HUES48 (cell line): ENCODE data around the gene LOXL3.

Experiments
- H3K27ac ChIP-seq: one replicate; pipeline ENCODE4 v1.7.0; 2013; ENCODE audit warnings: low read depth, low read length, inconsistent platforms
- H3K27me3 ChIP-seq: 2 replicates; pipeline ENCODE4 v1.6.1; 2013; ENCODE audit warnings: mild to moderate bottlenecking, low read length; ENCODE audit not compliant: control insufficient read depth, insufficient read depth
- H3K36me3 ChIP-seq: 2 replicates; pipeline ENCODE4 v1.6.1; 2013; ENCODE audit warnings: low read length; ENCODE audit not compliant: control insufficient read depth, insufficient read depth
- H3K4me1 ChIP-seq: 2 replicates; pipeline ENCODE4 v1.6.1; 2013; ENCODE audit warnings: mild to moderate bottlenecking, low read length; ENCODE audit not compliant: control insufficient read depth, insufficient read depth
- H3K4me3 ChIP-seq: 2 replicates; pipeline ENCODE4 v1.5.1; 2013; ENCODE audit warnings: mild to moderate bottlenecking, low read depth, low read length
- H3K9ac ChIP-seq: 2 replicates; pipeline ENCODE4 v1.6.1; 2013; ENCODE audit warnings: mild to moderate bottlenecking, low read depth, low read length, moderate library complexity
- H3K9me3 ChIP-seq: 2 replicates; pipeline ENCODE4 v1.6.1; 2013; ENCODE audit warnings: low read length; ENCODE audit not compliant: control insufficient read depth, insufficient read depth

LOXL3 gene

DNA sequence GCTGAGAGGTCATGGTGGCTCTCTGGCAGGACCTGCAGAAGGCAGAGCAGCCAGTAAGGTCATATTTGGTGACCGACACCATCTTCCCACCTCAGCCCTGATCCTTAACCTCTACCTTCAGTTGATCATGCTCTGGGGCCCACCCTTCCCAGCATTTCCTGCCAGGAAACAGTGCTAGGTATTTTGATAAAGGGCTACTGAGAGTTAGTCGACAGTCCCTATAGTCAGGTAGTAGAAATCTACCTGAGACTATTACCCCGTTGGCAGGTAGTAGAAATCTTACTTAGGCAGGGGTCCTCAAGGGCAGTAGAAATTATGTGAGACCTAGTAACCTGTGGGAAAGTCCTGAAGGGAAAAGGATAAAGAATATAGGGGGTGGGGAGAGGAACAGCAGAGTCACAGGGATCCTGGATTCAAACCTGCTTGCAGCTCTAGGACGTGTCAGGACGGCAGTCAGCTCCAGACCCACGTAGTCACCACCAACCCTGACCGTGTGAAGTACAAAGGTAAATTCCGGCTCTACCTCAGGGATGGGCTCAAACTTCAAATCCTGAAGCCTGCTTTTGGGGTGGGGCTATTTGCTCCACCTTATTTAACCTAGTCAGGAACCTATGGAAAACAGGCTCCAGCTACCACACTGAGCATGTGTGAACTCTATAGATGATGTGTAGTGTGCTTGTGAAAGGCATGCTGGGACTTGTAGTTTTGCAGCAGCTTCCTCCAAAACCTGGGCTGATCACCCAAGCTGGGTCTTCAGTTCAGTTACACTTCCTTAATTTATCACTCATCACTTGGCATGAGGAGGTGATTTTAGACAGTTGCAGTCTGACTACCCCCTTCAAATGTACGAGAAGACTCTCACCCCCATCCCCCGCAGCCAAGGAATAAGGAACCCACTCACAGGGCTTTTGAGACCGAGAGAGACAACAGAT lies 27.8 kb downstream of the LOXL3 start, which contains the start of gene DQX1:
Gene DQX1, minus strand, starts transcription at position 515 of the 932 bp plus-strand sequence. Its CDS starts 502 bp downstream, at position 13.
- Histone ChIP-seq H3K27ac (no peak within 1 kb of the TSS), H3K36me3 (peaks cover 28% of the 10 kb centered on the region), H3K27me3 (peaks cover 14% of the 10 kb centered on the region), H3K9ac (no peak within 1 kb of the TSS), H3K9me3 (no peaks in the 10 kb centered on the region), H3K4me3 (no peak within 1 kb of the TSS), H3K4me1 (peaks cover 7% of the 10 kb centered on the region)

- Histone ChIP-seq H3K9me3 (no peaks in the 10 kb centered on the region), H3K27me3 (peaks cover 18% of the 10 kb centered on the region), H3K4me1 (peaks cover 4% of the 10 kb centered on the region; the same call in 1 of the 2 replicates), H3K36me3 (peaks cover 28% of the 10 kb centered on the region), H3K27ac (no peak overlapping the region), H3K4me3 (no peak overlapping the region), H3K9ac (no peak overlapping the region)
Measured at GRCh38 chr2:74524955-74525716, 28.6 kb downstream of the LOXL3 start.

GRCh38 chr2:74524005-74524404 lies 29.7 kb downstream of the LOXL3 start:
- peaks cover 4% of the 10 kb centered on the region; the same call in 1 of the 2 replicates for H3K4me1 ChIP-seq
- no peaks in the 10 kb centered on the region for H3K9me3 ChIP-seq
- no peak overlapping the region for H3K27ac ChIP-seq
- no peak overlapping the region for H3K9ac ChIP-seq
- peaks cover 29% of the 10 kb centered on the region for H3K27me3 ChIP-seq
- H3K36me3 ChIP-seq, result peaks cover 28% of the 10 kb centered on the region
- H3K4me3 ChIP-seq, result no peak overlapping the region

DNA sequence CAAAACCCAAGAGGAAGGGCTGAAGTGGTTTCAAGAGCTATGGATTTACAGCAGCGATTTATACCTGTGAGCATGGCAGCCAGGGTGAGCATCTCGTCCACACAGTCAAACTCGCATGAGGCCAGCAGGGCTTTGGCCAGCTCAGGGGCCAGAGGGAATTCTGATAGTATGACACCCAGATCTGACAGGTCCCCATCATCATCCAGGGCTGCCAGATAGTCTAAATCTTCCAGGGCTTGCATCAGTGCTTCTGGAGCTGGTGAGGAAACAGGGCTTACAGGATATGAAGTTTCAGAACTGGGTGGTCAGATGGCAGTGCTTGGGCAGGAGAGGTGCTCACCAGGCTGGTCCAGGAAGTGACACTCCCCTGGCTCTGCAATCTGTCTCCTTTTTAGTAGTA lies 31.2 kb downstream of the LOXL3 start:
- peaks cover 20% of the 10 kb centered on the region for H3K36me3 ChIP-seq
- no peak overlapping the region for H3K9ac ChIP-seq
- no peak overlapping the region for H3K4me3 ChIP-seq
- H3K27ac ChIP-seq, result no peak overlapping the region
- H3K27me3 ChIP-seq, result peaks cover 44% of the 10 kb centered on the region
- H3K4me1 ChIP-seq, result no peaks in the 10 kb centered on the region
- H3K9me3 ChIP-seq, result no peaks in the 10 kb centered on the region

DNA sequence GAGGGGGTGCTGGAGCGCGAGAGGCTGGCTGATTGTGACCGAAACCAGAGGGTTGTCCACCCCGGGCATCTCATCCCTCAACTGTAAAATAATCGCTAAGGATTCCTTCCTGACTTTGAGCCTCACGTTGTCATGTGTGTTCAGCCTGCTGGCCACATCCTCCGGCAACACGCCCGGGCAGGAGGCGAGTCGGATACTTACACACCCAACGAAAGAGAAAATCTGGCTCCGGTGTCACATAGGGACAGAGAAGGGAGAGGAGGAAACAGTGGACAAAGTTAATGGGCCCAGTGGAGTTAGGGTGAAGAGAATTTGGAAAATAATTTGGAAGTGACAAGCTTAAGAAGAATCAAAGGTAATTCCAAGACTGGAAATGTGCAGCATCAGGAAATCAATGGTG lies 37.1 kb downstream of the LOXL3 start:
- no peak overlapping the region for H3K27ac ChIP-seq
- no peak overlapping the region for H3K4me3 ChIP-seq
- no peak overlapping the region for H3K9ac ChIP-seq
- H3K9me3 ChIP-seq, result peaks cover 7% of the 10 kb centered on the region
- H3K4me1 ChIP-seq, result peaks cover 7% of the 10 kb centered on the region
- H3K36me3 ChIP-seq, result no peaks in the 10 kb centered on the region
- peaks cover 88% of the 10 kb centered on the region for H3K27me3 ChIP-seq

DNA sequence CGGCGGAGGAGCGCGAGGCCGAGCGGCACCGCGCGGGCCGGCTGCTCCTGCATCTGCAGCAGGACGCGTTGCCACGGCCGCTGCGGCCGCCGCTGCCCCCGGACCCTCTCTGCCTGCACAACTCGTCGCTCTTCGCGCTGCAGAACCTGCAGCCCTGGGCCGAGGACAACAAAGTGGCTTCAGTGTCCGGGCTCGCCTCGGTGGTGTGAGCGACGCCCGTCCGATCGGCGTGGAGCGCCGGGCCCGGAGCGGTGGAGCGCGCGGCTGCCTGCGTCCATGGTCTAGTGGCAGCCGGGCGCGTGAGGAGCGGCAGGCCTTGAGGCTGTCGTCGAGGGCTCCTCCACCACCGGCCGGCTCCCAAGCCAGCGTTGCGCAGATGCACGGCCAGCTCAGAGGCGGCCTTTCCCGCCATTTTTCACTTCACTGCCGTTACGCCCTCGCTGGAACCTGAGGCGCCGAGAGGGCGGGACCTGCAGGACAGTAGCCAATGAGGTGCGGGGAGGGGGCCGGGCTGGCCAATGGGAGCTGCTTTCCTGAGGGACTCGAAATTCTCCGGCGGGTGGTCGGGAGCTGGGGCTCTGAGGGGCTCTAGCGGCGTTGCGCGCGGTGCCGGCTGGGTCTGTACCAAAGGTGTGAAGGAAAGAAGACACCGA lies 37.6 kb downstream of the LOXL3 start:
- Histone ChIP-seq H3K4me1 (peaks cover 7% of the 10 kb centered on the region), H3K9me3 (peaks cover 7% of the 10 kb centered on the region), H3K36me3 (no peaks in the 10 kb centered on the region), H3K4me3 (peak overlapping the region; percentile 28; the same call in 1 of the 2 replicates), H3K9ac (no peak overlapping the region), H3K27me3 (peaks cover 94% of the 10 kb centered on the region), H3K27ac (no peak overlapping the region)

DNA sequence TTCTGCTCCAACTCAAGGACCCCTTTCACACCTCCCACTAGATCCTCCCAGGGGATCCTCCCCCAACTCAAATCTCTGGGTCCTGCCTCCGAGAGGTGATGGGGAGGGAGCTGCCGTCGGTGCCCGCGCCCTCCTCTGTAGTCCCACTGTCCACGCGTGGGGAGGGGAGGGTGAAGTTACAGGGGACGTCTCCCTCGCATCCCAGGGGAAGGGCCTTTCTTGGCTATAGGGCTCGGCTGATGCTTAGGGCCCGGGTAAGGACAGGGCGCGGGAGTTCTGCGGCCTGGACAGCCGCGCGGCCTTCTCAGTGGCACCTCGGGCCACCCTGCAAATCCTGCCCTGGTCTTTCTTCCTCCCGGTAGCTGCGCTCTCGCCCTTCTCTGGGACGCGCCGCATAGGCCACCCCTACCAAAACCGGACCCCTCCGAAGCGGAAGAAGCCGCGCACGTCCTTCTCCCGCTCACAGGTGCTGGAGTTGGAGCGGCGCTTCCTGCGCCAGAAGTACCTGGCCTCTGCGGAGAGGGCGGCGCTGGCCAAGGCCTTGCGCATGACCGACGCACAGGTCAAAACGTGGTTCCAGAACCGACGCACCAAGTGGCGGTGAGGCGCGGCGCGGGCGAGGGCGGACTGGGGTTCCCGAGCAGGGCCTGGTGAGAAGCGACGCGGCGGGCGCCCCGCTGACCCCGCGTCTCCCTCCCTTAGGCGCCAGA lies 38.3 kb downstream of the LOXL3 start:
- Histone ChIP-seq H3K9ac (no peak overlapping the region), H3K27me3 (peaks cover 100% of the 10 kb centered on the region), H3K27ac (no peak overlapping the region), H3K4me1 (peaks cover 7% of the 10 kb centered on the region), H3K9me3 (peaks cover 7% of the 10 kb centered on the region), H3K4me3 (peak overlapping the region; percentile 28; the same call in 1 of the 2 replicates), H3K36me3 (no peaks in the 10 kb centered on the region)

- H3K4me1 ChIP-seq, result peaks cover 7% of the 10 kb centered on the region
- peaks cover 100% of the 10 kb centered on the region for H3K27me3 ChIP-seq
- no peak within 1 kb of the TSS for H3K27ac ChIP-seq
- no peak within 1 kb of the TSS for H3K9ac ChIP-seq
- peaks cover 7% of the 10 kb centered on the region for H3K9me3 ChIP-seq
- H3K4me3 ChIP-seq, result peak within 1 kb of the TSS; percentile 57
- H3K36me3 ChIP-seq, result no peaks in the 10 kb centered on the region
Measured at GRCh38 chr2:74514368-74515270, 39.1 kb downstream of the LOXL3 start, which contains the start of gene TLX2. Gene TLX2 (plus strand): TSS chr2:74514450. CDS start chr2:74514807, 357 bp downstream.

- H3K4me1 ChIP-seq, result peaks cover 8% of the 10 kb centered on the region
- H3K36me3 ChIP-seq, result no peaks in the 10 kb centered on the region
- H3K9ac ChIP-seq, result no peak overlapping the region
- H3K27me3 ChIP-seq, result peaks cover 100% of the 10 kb centered on the region
- no peak overlapping the region for H3K27ac ChIP-seq
- H3K4me3 ChIP-seq, result peak overlapping the region; percentile 57
- peaks cover 7% of the 10 kb centered on the region for H3K9me3 ChIP-seq
Measured at GRCh38 chr2:74513605-74514367, 40.0 kb downstream of the LOXL3 start.
